Activated B cell treated with CpG ODN at 0.5 μM for 24 hours (primary cell): ENCODE data around the gene NTNG2. TPM values are rescaled to one million over a fixed set of nuclear protein-coding genes. Genes with fewer than 3 reads are reported as not detected.

Experiments used
- ATAC-seq: fragments of 200-7000 bp; cut with Tn5 transposase; one replicate; pipeline ENCODE4 v1.10.0; 2021; ENCODE audit warnings: low read depth, mild to moderate bottlenecking, moderate library complexity
- CTCF ChIA-PET: fragments of 350-600 bp; sonication (Branson Sonifier 250); formaldehyde crosslinking; loops from one replicate; lab custom pipeline; 2021; ENCODE audit warnings: antibody characterized with exemption; lab: Charles Lee
- POLR2A ChIA-PET: fragments of 350-600 bp; sonication (Branson Sonifier 250); formaldehyde crosslinking; loops from one replicate; lab custom pipeline; 2021; ENCODE audit warnings: antibody characterized with exemption; lab: Charles Lee
- DNase-seq: peaks from one replicate; pipeline ENCODE4 v3.0.0; 2022
- H3K27ac Mint-ChIP-seq: one replicate; pipeline ENCODE4 v1.8.0; 2020; ENCODE audit warnings: mixed read lengths
- H3K27me3 Mint-ChIP-seq: one replicate; pipeline ENCODE4 v1.8.0; 2021; ENCODE audit warnings: mixed read lengths
- H3K36me3 Mint-ChIP-seq: one replicate; pipeline ENCODE4 v1.8.0; 2021; ENCODE audit warnings: low read depth, mixed read lengths
- H3K4me1 Mint-ChIP-seq: one replicate; pipeline ENCODE4 v1.8.0; 2021; ENCODE audit warnings: mixed read lengths
- H3K4me3 Mint-ChIP-seq: one replicate; pipeline ENCODE4 v1.8.0; 2020; ENCODE audit warnings: mild to moderate bottlenecking, mixed read lengths
- H3K9me3 Mint-ChIP-seq: one replicate; pipeline ENCODE4 v1.8.0; 2020; ENCODE audit warnings: mixed read lengths
- intact Hi-C: fragments of 100-400 bp; cut with micrococcal nuclease; formaldehyde crosslinking; loops from one replicate; pipeline ENCODE4 v1.15.1; 2024
- total RNA-seq: library from RNA; stranded (reverse); gene quantifications from 2 replicates; pipeline ENCODE4 v1.2.3, GENCODE V29; 2022
- TF ChIP-seq, protein P1 (sequence below): fragments of 200-600 bp; IDR thresholded peaks from one replicate; pipeline ENCODE4 v1.8.0; 2022; ENCODE audit warnings: antibody characterized with exemption, mild to moderate bottlenecking

NTNG2 gene
- total RNA-seq, 1 donor from 2014 or later = 3.1 TPM

DNA sequence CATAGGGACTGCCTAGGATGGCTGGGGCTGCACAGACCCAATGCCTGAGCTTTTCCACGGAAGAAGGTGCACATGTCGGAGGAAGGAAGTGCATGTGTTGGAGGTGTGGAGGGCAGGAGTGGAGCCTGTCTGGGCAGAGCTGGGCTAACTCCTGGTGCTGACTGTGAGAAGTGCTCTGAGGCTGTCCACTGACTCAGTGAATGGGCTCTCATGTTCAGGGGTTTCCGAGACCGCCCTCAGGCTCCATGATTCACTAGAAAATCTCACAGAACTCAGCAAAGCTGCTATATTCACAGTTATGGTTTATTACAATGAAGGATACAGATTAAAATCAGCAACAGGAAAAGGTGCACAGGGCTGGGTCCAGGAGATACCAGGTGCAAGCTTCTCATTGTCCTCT, 37.2 kb downstream of the NTNG2 start:
- H3K9me3 Mint-ChIP-seq = peaks cover 3% of the 10 kb centered on the region
- H3K4me3 Mint-ChIP-seq = no peak overlapping the region
- peaks cover 14% of the 10 kb centered on the region for H3K27me3 Mint-ChIP-seq
- no peaks in the 10 kb centered on the region for H3K4me1 Mint-ChIP-seq
- ChIA-PET CTCF (interaction anchor here (0.6 kb wide), 1 partner anchor 312 kb away, joined by 3 read pairs; no protein-coding TSS in a partner anchor), POLR2A (no interaction called here)
- H3K36me3 Mint-ChIP-seq = no peaks in the 10 kb centered on the region
- no peak overlapping the region for H3K27ac Mint-ChIP-seq
- intact Hi-C loops = no loop called here
- DNase-seq = no peak
- no peak for ATAC-seq
- TF ChIP-seq, protein P1, sequence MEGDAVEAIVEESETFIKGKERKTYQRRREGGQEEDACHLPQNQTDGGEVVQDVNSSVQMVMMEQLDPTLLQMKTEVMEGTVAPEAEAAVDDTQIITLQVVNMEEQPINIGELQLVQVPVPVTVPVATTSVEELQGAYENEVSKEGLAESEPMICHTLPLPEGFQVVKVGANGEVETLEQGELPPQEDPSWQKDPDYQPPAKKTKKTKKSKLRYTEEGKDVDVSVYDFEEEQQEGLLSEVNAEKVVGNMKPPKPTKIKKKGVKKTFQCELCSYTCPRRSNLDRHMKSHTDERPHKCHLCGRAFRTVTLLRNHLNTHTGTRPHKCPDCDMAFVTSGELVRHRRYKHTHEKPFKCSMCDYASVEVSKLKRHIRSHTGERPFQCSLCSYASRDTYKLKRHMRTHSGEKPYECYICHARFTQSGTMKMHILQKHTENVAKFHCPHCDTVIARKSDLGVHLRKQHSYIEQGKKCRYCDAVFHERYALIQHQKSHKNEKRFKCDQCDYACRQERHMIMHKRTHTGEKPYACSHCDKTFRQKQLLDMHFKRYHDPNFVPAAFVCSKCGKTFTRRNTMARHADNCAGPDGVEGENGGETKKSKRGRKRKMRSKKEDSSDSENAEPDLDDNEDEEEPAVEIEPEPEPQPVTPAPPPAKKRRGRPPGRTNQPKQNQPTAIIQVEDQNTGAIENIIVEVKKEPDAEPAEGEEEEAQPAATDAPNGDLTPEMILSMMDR = no peak

GRCh38 chr9:132200706-132201105, 38.8 kb downstream of the NTNG2 start:
- Mint-ChIP-seq H3K4me3 (no peak overlapping the region), H3K9me3 (peaks cover 10% of the 10 kb centered on the region), H3K27ac (no peak overlapping the region), H3K36me3 (no peaks in the 10 kb centered on the region), H3K4me1 (no peaks in the 10 kb centered on the region), H3K27me3 (peaks cover 24% of the 10 kb centered on the region)
- intact Hi-C loops = no loop called here
- ChIA-PET CTCF (no interaction called here), POLR2A (no interaction called here)
- DNase-seq = no peak
- TF ChIP-seq, protein P1 = no peak
- ATAC-seq = no peak

GRCh38 chr9:132201139-132201538, 39.3 kb downstream of the NTNG2 start:
- H3K27me3 Mint-ChIP-seq = peaks cover 24% of the 10 kb centered on the region
- H3K4me3 Mint-ChIP-seq = no peak overlapping the region
- ATAC-seq (no peak), DNase-seq (no peak)
- H3K4me1 Mint-ChIP-seq = no peaks in the 10 kb centered on the region
- POLR2A ChIA-PET = no interaction called here
- TF ChIP-seq, protein P1 = no peak
- no peaks in the 10 kb centered on the region for H3K36me3 Mint-ChIP-seq
- peaks cover 10% of the 10 kb centered on the region for H3K9me3 Mint-ChIP-seq
- CTCF ChIA-PET = no interaction called here
- intact Hi-C loops = no loop called here
- H3K27ac Mint-ChIP-seq = no peak overlapping the region

DNA sequence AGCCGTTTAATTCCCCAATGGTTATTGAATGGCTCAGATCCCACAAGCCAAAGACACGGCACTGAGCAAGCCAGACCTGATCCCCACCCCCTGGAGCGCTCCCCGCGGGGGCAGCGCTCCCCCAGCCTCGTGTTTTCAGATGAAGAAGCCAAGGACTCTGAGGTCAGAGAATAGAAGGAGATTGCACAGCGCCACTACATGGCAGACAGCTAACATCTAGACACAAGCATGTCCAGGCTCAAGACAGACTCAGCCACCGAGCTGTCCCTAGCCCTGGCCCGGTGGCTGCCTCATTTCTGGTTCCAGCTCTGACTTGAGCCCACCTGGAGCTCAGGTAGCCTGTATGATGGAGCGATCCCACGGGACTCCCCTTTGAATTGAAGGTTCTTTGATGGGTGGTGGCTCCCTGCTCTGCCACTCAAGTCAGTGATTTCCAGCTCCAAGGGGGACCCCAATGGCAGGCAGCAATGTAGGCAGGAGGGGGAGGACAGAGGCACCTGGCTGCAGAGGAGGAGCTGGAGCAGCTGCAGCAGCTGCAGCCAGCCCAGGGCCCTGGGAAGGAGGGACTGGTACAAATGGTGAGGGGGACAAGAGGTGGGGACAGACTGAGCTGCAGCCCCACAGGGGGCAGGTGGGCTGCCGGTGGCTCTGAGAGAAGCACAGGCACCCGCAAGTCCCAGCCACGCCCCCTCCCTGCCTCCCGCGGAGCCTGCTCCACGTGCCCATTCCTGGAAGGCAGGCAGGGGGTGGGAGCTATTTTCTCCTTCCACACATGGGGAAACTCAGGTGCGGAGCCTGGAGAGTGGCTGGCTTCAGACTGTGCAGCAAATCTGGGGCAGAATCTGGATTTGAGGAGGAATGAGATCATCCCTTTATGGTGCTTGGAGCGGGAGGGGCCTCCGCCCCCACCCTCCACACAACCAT, 40.2 kb downstream of the NTNG2 start:
- TF ChIP-seq, protein P1 = no peak
- Mint-ChIP-seq H3K27ac (no peak overlapping the region), H3K4me3 (no peak overlapping the region), H3K36me3 (no peaks in the 10 kb centered on the region), H3K4me1 (no peaks in the 10 kb centered on the region), H3K9me3 (peaks cover 10% of the 10 kb centered on the region), H3K27me3 (peaks cover 24% of the 10 kb centered on the region)
- no peak for ATAC-seq
- intact Hi-C loops = no loop called here
- ChIA-PET POLR2A (no interaction called here), CTCF (no interaction called here)
- no peak for DNase-seq

DNA sequence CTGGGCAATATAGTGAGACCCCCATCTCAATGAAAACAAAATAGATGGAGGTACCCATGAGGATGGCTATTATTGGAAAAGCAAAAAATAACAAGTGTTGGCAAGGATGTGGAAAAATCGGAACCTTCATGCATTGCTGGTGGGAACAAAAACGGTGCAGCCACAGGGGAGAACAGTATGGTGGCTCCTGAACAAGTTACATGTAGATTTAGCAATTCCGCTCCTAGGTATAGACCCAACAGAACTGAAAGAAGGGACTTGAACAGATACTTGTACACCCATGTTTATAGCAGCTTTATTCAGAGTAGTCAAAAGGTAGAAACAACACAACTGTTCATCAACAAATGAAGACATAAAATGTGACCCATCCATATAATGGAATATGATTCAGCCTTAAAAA, 43.0 kb downstream of the NTNG2 start:
- CTCF ChIA-PET = no interaction called here

More for the DNA sequence above, 43.0 kb downstream of the NTNG2 start:
- Mint-ChIP-seq H3K4me3 (no peak overlapping the region), H3K27me3 (peaks cover 29% of the 10 kb centered on the region), H3K36me3 (no peaks in the 10 kb centered on the region), H3K27ac (no peak overlapping the region), H3K9me3 (peaks cover 7% of the 10 kb centered on the region), H3K4me1 (no peaks in the 10 kb centered on the region)
- POLR2A ChIA-PET = no interaction called here
- intact Hi-C loops = no loop called here
- ATAC-seq (no peak), DNase-seq (no peak)
- TF ChIP-seq, protein P1 = no peak
